Transverse colon (tissue), 4 donors: Measurements from ENCODE around the gene BOD1. TPM values are rescaled to one million over a fixed set of nuclear protein-coding genes. Genes with fewer than 3 reads are reported as not detected.

Source experiments
- DNase-seq: peaks from one replicate; pipeline ENCODE4 v3.0.0-alpha.2; 2019
- H3K27ac ChIP-seq, 4 donors: fragments of 200-600 bp; sonication (generic); 2 replicates each; pipeline ENCODE4 v1.5.1; 2016 to 2018; ENCODE audit warnings: inconsistent platforms in 4 of 4
- H3K27me3 ChIP-seq: fragments of 200-600 bp; sonication (generic); 2 replicates; pipeline ENCODE4 v1.5.1; 2017; ENCODE audit warnings: inconsistent platforms
- H3K36me3 ChIP-seq, 4 donors: fragments of 200-600 bp; sonication (generic); 2 replicates each; pipeline ENCODE4 v1.5.1; 2017 to 2019; ENCODE audit warnings: inconsistent platforms in 4 of 4
- H3K4me1 ChIP-seq, 4 donors: fragments of 200-600 bp; sonication (generic); 2 replicates each; pipeline ENCODE4 v1.5.1; 2017 to 2020; ENCODE audit warnings: inconsistent platforms in 4 of 4
- H3K4me3 ChIP-seq, 4 donors: fragments of 200-600 bp; sonication (generic); 1 replicate in 1 of 4; 2 replicates in 3 of 4; pipeline versions ENCODE4 v1.5.1 to v1.6.1; 2017 to 2019; ENCODE audit warnings: inconsistent platforms in 4 of 4
- H3K9me3 ChIP-seq, 2 donors: fragments of 200-600 bp; sonication (generic); 2 replicates each; pipeline ENCODE4 v1.5.1; 2017 to 2019; ENCODE audit warnings: inconsistent platforms in 2 of 2
- EP300 ChIP-seq: sonication (generic); formaldehyde crosslinking; IDR thresholded peaks from one replicate; pipeline ENCODE4 v1.6.1; 2017; ENCODE audit warnings: antibody characterized with exemption, low read depth
- POLR2A ChIP-seq: fragments of 450-650 bp; IDR thresholded peaks from one replicate; pipeline ENCODE4 v1.6.1; 2016; ENCODE audit warnings: antibody characterized with exemption, mild to moderate bottlenecking, moderate library complexity
- POLR2AphosphoS5 ChIP-seq, 3 donors: sonication (generic); formaldehyde crosslinking; IDR thresholded peaks; one replicate each; pipeline ENCODE4 v1.6.1; 2016; ENCODE audit warnings: antibody characterized with exemption in 3 of 3
- WGBS, 2 donors: methylation state at CpG; one replicate each; pipeline ENCODE4 v1.1.5; 2018; ENCODE audit warnings: low coverage in 1 of 2; 5-methylcytosine and 5-hydroxymethylcytosine counted together
- in situ Hi-C, 4 donors: fragments of 200-750 bp; cut with MboI; loops; one replicate each; pipeline versions ENCODE4 v1.15.0 to v1.15.1; 2017; ENCODE audit warnings: low sequenced_read_pairs in 3 of 4, low pct_ligation_motif_present in 1 of 4, low pct_unique_long_range_greater_than_20kb in 1 of 4
- intact Hi-C: fragments of 100-400 bp; cut with DNase I; formaldehyde crosslinking; loops from one replicate; pipeline ENCODE4 v1.15.1; 2023; ENCODE audit warnings: low total_unique reads
- total RNA-seq, 4 donors: library from RNA; depleted of rRNA; stranded (reverse); fragments of >200 nt; gene quantifications; one replicate each; pipeline ENCODE4 v1.1.0, GENCODE V29; 2016
- TF ChIP-seq, protein P1 (sequence below), 5 experiments: fragments of 200-600 bp in 3 of 5; fragments of 450-650 bp in 2 of 5; sonication (generic) in 3 of 5; IDR thresholded peaks; 1 replicate in 2 of 5; 2 replicates in 3 of 5; pipeline ENCODE4 v1.5.1; 2016 to 2017; ENCODE audit warnings: antibody characterized with exemption in 5 of 5, inconsistent platforms in 3 of 5, mild to moderate bottlenecking in 2 of 5, moderate library complexity in 1 of 5

The BOD1 gene
- total RNA-seq, 4 donors from 2014 or later = 5.6 to 38.6 (median 26.7) TPM

DNA sequence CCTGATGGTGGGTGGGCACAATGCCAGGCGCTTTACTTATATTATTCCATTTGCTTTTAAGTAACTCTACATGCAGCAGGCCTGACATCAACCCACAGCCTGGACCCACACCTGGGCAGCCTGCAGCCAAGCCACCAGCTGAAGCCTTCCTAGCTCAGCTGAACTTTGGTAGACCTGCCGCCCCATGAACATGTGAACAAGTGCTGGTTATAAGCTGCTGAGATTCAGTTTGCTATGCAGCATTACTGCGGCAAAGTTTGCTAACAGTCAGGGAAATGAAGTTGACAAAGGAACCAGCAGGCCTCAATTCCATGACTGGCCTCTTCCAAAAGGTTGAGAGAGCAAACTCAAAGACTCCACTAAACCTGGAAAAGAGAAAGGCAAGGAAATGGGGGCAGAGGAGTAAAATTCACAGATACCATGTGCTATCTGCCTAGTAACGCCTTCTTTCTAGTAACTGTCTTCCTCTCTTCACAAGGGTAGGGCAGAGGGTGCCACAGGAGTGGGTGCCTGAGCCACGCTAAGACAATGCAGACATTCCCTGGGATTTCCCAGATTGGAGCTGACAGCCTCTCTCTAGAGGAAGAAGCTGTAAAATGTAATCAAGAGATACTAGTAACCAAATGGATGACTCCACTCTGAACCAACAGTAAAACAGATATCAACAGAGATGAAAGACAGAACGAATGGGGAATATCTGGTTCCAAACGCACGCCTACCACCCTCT is 2.9 kb downstream of the BOD1 start:
- peaks cover 13 to 28% (median 20%) of the 10 kb centered on the region in 4 donors for H3K4me1 ChIP-seq
- H3K36me3 ChIP-seq = peaks cover 0 to 3% (median 0%) of the 10 kb centered on the region in 4 donors
- no peak overlapping the region for H3K27ac ChIP-seq
- TF ChIP-seq, protein P1, sequence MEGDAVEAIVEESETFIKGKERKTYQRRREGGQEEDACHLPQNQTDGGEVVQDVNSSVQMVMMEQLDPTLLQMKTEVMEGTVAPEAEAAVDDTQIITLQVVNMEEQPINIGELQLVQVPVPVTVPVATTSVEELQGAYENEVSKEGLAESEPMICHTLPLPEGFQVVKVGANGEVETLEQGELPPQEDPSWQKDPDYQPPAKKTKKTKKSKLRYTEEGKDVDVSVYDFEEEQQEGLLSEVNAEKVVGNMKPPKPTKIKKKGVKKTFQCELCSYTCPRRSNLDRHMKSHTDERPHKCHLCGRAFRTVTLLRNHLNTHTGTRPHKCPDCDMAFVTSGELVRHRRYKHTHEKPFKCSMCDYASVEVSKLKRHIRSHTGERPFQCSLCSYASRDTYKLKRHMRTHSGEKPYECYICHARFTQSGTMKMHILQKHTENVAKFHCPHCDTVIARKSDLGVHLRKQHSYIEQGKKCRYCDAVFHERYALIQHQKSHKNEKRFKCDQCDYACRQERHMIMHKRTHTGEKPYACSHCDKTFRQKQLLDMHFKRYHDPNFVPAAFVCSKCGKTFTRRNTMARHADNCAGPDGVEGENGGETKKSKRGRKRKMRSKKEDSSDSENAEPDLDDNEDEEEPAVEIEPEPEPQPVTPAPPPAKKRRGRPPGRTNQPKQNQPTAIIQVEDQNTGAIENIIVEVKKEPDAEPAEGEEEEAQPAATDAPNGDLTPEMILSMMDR (IDR thresholded peaks at IDR 0.05) = no peak
- no peak for TF ChIP-seq EP300
- no peak overlapping the region for H3K4me3 ChIP-seq
- 86 to 90% methylated on average over 5 to 8 of the region's 8 CpGs for WGBS, 2 donors
- intact Hi-C loops = loop anchor here (10.0 kb wide), 1 partner anchor 271 kb away; the partner anchor contains the start of gene CPEB4
- H3K9me3 ChIP-seq = no peaks in the 10 kb centered on the region
- in situ Hi-C loops = loop anchor here (10.0 to 25.0 kb wide), 2 partner anchors 361 to 699 kb away; no protein-coding TSS in a partner anchor
- no peak for DNase-seq
- H3K27me3 ChIP-seq = no peaks in the 10 kb centered on the region

DNA sequence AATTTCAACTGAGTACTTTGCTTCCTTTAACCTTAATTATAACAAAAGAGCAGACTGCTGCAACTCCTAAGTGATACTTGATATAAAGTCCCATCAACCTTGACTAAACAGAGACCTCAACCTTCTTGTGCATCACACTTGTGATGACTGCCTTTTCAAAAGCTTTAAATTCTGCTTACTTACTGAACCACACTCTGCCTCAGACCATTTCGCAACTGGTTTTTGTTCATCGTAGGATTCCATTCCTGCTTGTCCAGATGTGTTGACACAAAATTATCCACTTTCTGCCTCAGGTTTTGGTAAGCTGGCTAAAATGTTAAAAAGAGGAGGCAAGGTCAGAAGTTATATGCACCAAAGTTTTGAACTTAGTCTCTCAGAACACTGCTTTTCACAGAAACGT is 3.5 kb downstream of the BOD1 start:
- Histone ChIP-seq H3K4me3 (no peak overlapping the region), H3K9me3 (no peaks in the 10 kb centered on the region), H3K27ac (no peak overlapping the region), H3K4me1 (peaks cover 13 to 28% (median 20%) of the 10 kb centered on the region in 4 donors), H3K27me3 (no peaks in the 10 kb centered on the region), H3K36me3 (peaks cover 0 to 9% (median 2%) of the 10 kb centered on the region in 4 donors)
- TF ChIP-seq, protein P1 (IDR thresholded peaks at IDR 0.05) = no peak
- no peak for TF ChIP-seq POLR2AphosphoS5 (IDR thresholded peaks at IDR 0.05)
- no peak for TF ChIP-seq EP300
- no peak for TF ChIP-seq POLR2A
- 76 to 81% methylated on average over 2 to 3 of the region's 3 CpGs for WGBS, 2 donors
- intact Hi-C loops = loop anchor here (10.0 kb wide), 1 partner anchor 272 kb away; the partner anchor contains the start of gene CPEB4
- in situ Hi-C loops = loop anchor here (10.0 to 25.0 kb wide), 2 partner anchors 362 to 699 kb away; no protein-coding TSS in a partner anchor
- no peak for DNase-seq

DNA sequence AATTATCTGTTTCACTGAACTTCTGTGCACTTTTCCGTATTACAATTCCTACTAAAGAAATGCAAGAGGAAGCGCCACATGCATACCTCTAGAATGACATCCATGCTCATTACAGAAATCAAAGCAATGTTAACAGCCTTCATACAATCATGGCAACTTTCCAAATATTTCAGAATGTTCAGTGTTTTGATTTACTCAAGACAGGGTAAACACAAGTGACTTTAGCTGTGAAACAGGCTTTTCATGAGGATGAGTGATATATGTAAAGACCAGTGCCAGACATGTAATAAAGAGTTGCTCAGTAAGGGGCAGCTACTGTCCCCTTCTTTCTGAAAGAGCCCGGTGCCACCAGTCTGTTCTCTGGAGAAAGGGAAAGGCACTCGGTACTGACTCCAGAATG is 4.7 kb downstream of the BOD1 start:
- peaks cover 0 to 22% (median 8%) of the 10 kb centered on the region in 4 donors for H3K36me3 ChIP-seq
- peaks cover 10 to 24% (median 15%) of the 10 kb centered on the region in 4 donors for H3K4me1 ChIP-seq
- no peaks in the 10 kb centered on the region for H3K9me3 ChIP-seq
- H3K27ac ChIP-seq = no peak overlapping the region
- TF ChIP-seq, protein P1 (IDR thresholded peaks at IDR 0.05) = no peak
- no peak for TF ChIP-seq EP300
- TF ChIP-seq POLR2A = no peak
- no peak for TF ChIP-seq POLR2AphosphoS5 (IDR thresholded peaks at IDR 0.05)
- intact Hi-C loops (loop anchor here (10.0 kb wide), 1 partner anchor 273 kb away; the partner anchor contains the start of gene CPEB4), in situ Hi-C loops (loop anchor here (10.0 to 25.0 kb wide), 2 partner anchors 363 to 701 kb away; no protein-coding TSS in a partner anchor)
- H3K27me3 ChIP-seq = no peaks in the 10 kb centered on the region
- H3K4me3 ChIP-seq = no peak overlapping the region
- WGBS, 2 donors = 86 to 88% methylated on average over 4 of the region's 4 CpGs
- DNase-seq = no peak

- no peaks in the 10 kb centered on the region for H3K4me1 ChIP-seq
- TF ChIP-seq POLR2A (no peak), POLR2AphosphoS5 (IDR thresholded peaks at IDR 0.05) (no peak), EP300 (no peak)
- TF ChIP-seq, protein P1 (IDR thresholded peaks at IDR 0.05) = no peak
- no peaks in the 10 kb centered on the region for H3K9me3 ChIP-seq
- intact Hi-C loops (no loop called here), in situ Hi-C loops (loop anchor here (25.0 kb wide), 1 partner anchor 708 kb away; no protein-coding TSS in a partner anchor)
- no peaks in the 10 kb centered on the region for H3K27me3 ChIP-seq
- no peak overlapping the region for H3K27ac ChIP-seq
- DNase-seq = no peak
- WGBS, 2 donors = 58 to 100% methylated on average over 1 of the region's 1 CpG
- H3K4me3 ChIP-seq = no peak overlapping the region
- H3K36me3 ChIP-seq = peaks cover 0 to 28% (median 14%) of the 10 kb centered on the region in 4 donors
Observed at GRCh38 chr5:173604141-173604540, 12.3 kb downstream of the BOD1 start.
